KOPT-K1 (cell line): Measurements from ENCODE around the gene SLC26A8.
"Not testable (repeated sequence)": the region's sequence is repeated elsewhere in the genome, so short reads cannot be mapped to it uniquely, and the experiment has no call there.

Source experiments
- H3K27ac ChIP-seq: fragments of 200-600 bp; sonication (generic); 2 replicates; pipeline ENCODE4 v1.5.1; 2016; ENCODE audit warnings: antibody characterized with exemption, mild to moderate bottlenecking, low read depth, low read length; ENCODE audit not compliant: poor library complexity, severe bottlenecking
- H3K36me3 ChIP-seq: fragments of 200-600 bp; sonication (generic); 2 replicates; pipeline ENCODE4 v1.5.1; 2017; ENCODE audit warnings: antibody characterized with exemption, mild to moderate bottlenecking, low read length, moderate library complexity; ENCODE audit not compliant: insufficient read depth
- H3K9me3 ChIP-seq: fragments of 200-600 bp; sonication (generic); 2 replicates; pipeline ENCODE4 v1.5.1; 2017; ENCODE audit warnings: antibody characterized with exemption, low read length, mild to moderate bottlenecking; ENCODE audit not compliant: insufficient read depth, poor library complexity, severe bottlenecking

SLC26A8 gene

DNA sequence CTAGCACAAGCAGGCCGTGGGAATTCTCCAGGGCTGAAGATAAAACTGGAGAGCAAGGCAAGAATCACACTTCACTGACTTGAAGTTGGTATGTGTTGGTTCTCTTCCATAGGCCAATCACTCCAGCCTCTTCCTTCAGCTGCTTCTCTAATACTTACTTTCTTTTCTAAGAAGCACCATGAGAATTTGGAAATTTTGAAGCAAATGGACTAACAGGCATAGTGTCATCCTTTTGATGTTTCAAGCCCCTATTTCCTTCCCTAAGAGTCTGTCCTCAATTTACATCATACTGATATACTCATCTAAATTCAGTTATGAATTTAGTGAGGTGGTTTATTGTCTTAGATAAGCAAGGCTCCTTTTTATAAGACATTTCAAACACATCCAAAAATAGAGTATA lies 24.0 kb downstream of the SLC26A8 start:
- H3K36me3 ChIP-seq: no peaks in the 10 kb centered on the region
- H3K9me3 ChIP-seq: no peaks in the 10 kb centered on the region
- no peak overlapping the region for H3K27ac ChIP-seq

DNA sequence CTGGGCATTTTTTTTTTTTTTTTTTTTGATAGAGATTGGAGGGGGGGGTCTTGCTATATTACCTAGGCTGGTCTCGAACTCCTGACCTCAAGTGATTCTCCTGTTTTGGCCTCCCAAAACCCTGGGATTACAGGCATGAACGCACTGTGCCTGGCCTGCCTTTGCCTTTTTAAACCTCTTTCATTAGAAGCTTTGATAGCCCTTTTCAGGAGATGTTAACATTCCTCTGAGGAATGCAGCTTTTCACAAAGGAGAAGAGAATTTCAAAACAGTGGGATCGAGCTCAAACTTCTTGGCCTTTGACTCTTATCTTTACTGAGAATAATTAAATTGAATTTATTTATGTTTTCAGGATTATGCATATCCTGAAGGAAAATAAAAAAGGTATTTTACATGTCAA lies 31.3 kb downstream of the SLC26A8 start:
- Histone ChIP-seq H3K27ac (no peak overlapping the region), H3K9me3 (no peaks in the 10 kb centered on the region), H3K36me3 (no peaks in the 10 kb centered on the region)

DNA sequence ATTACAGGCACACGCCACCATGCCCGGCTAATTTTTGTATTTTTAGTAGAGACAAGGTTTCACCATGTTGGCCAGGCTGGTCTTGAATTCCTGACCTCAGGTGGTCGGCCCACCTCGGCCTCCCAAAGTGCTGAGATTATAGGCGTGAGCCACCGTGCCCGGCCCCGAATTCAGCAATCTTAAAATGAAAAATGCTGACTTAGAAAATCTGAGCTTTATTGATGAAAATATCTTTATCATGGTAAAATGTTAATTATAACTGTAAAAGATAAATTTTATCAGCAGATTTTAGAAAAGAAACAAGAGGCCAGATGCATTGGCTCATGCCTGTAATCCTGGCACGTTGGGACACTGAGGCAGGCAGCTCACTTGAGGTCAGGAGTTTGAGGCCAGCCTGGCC lies 36.4 kb downstream of the SLC26A8 start:
- not testable (repeated sequence) for H3K9me3 ChIP-seq, H3K36me3 ChIP-seq, H3K27ac ChIP-seq

- H3K9me3 ChIP-seq: no peaks in the 10 kb centered on the region
- H3K27ac ChIP-seq: no peak overlapping the region
- H3K36me3 ChIP-seq: no peaks in the 10 kb centered on the region
Measured at GRCh38 chr6:35984701-35985100, 39.7 kb downstream of the SLC26A8 start.

DNA sequence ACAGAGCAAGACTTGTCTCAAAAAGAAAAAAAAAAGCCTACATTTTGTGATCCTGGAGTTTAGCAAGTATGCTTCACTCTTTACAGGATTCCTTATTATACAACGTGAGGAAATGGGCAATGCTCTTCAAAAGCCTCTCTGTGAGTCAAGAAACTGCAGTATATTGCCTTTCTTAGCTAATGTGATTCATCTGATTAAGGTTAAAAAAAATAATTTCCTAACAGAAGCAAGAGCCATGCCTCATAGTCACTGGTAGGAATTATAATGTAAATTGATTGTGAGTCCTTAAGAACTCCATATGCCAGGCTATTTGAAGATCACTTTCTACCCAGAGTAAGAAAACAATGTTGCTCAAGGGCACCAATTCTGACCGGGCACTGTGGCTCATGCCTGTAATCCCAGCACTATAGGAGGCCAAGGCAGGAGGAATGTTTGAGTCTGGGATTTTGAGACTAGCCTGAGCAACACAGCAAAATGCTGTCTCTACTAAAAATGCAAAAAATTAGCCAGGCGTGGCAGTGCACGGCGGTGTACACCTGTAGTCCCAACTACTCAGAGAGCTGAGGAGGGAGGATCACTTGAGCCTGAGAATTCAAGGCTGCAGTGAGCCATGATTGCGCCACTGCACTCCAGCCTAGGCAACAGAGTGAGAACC lies 43.3 kb downstream of the SLC26A8 start:
- H3K36me3 ChIP-seq: no peaks in the 10 kb centered on the region
- no peak overlapping the region for H3K27ac ChIP-seq
- no peaks in the 10 kb centered on the region for H3K9me3 ChIP-seq

DNA sequence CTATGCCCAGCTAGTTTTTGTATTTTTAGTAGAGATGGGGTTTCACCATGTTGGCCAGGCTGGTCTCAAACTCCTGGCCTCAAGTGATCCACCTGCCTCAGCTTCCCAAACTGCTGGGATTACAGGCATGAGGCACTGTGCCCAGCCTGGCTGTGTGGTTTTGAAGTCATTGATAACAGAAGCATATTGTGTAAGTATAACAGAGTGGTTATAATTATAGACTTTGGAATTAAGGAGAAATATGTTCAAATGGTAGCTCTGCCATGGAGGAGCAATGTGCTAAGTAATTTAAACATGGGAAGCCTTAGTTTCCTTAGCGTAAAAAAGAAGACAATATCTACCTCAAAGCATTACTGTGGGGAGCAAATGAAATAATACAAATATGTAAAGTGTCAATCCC lies 44.3 kb downstream of the SLC26A8 start:
- not testable (repeated sequence) for H3K36me3 ChIP-seq, H3K9me3 ChIP-seq

DNA sequence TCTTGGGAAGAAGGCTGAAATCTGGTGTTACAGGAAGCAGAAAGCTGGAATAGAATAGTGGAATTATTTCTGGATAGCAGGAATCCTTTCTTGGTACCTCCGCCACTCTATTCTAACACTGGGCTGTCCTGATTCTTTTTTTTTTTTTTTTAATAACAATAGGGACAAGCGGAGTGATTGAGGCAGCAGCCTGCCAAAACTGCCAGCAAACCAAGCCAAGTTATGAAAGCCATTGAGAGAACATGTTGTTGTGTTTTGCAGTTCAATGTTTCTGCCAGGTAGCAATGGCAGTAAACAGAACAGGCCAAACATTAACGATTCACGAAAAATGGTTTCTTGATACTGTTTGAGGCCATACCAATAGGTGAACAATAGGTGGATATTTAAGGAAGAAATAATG lies 47.1 kb downstream of the SLC26A8 start:
- no peak overlapping the region for H3K27ac ChIP-seq
- H3K9me3 ChIP-seq: no peaks in the 10 kb centered on the region
- no peaks in the 10 kb centered on the region for H3K36me3 ChIP-seq

More for the DNA sequence above, 44.3 kb downstream of the SLC26A8 start:
- H3K27ac ChIP-seq: not testable (repeated sequence)

GRCh38 chr6:35973670-35974222 lies 50.7 kb downstream of the SLC26A8 start:
- no peaks in the 10 kb centered on the region for H3K9me3 ChIP-seq

DNA sequence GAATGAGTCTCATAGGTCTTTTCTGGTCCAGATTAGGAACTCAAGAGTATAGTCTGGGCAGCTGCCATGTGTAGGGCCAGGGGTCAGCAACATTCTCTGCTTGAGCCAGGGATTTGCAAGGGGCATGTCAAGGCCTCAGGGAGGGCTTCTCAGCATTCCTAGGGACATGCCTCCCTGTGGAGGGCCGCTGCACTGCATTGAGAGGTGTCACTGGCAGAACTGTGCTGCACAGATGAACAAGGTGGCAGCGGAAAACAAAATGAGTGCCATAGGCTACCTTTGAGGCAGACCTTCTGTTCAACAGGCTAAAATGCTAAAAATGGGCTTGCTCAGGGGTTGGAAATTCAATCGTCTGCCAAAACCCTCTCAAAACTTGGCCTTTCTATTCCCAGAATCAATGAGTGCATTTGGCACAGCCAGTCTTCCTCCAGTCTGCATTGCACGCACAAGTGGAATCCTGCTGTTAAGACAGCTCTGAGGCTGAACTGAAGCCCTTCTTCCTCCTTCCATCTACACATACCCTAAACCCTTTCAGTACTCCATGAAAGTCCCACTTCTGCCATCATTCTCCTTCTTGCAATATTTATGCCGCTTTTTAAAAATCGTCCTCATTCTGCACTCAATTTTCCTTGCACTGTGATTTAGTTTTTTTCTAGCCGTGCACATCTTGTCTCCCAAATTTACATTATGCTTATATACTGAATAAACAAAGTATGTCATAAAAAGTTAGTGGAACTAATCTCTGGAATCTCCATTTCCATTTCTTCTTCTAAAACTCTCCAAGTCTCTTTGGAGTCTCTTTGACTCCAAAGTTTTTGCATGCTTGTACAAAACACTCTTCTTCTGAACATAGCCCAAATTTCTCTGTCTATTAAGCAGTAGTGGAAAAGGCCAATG lies 51.7 kb downstream of the SLC26A8 start:
- no peaks in the 10 kb centered on the region for H3K36me3 ChIP-seq
- H3K27ac ChIP-seq: no peak overlapping the region
- no peaks in the 10 kb centered on the region for H3K9me3 ChIP-seq

More at GRCh38 chr6:35973670-35974222, 50.7 kb downstream of the SLC26A8 start:
- Histone ChIP-seq H3K36me3 (no peaks in the 10 kb centered on the region), H3K27ac (no peak overlapping the region)

DNA sequence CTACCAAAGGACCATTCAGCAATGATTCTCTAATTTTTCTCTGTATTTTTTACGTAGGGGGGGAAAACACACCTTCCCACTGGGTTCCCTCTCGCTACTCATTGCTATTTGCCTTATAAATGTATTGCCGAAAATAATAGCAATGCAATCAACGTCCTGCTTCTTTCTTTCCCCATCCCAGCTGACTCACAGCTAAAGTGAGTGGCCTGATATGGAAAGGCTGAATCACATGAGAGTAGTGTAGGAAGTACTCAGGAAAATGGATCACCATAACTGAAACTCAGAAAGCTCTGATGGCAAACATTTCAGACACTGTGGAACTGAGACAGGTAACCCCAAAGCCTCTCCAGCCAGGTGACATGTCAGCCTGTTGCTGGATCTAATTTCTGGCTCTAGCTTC lies 54.3 kb downstream of the SLC26A8 start:
- Histone ChIP-seq H3K36me3 (no peaks in the 10 kb centered on the region), H3K27ac (no peak overlapping the region), H3K9me3 (no peaks in the 10 kb centered on the region)

- Histone ChIP-seq H3K9me3 (no peaks in the 10 kb centered on the region), H3K27ac (no peak overlapping the region), H3K36me3 (no peaks in the 10 kb centered on the region)
Measured at GRCh38 chr6:35969646-35970045, 54.8 kb downstream of the SLC26A8 start.

DNA sequence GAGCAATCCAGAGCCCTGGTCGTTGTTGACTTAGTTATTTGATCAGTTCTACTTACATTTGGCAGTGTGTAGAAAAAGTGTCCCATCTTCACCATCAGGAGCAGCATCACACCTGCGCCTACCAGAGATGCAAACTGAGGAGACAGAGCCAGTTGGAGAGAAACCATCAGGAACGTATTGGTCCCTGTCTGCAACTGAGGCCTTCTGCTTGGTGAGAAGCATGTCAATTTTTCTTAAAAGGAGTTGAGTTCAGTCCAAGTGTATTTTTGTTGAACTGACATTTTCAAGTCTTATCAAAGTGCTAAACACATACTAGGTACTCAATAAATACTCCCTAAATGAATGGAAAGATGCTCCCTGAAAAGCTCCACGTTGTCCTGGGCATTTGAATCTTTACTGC lies 55.6 kb downstream of the SLC26A8 start:
- no peak overlapping the region for H3K27ac ChIP-seq
- H3K9me3 ChIP-seq: no peaks in the 10 kb centered on the region
- no peaks in the 10 kb centered on the region for H3K36me3 ChIP-seq

- H3K9me3 ChIP-seq: no peaks in the 10 kb centered on the region
- H3K27ac ChIP-seq: no peak overlapping the region
- H3K36me3 ChIP-seq: no peaks in the 10 kb centered on the region
Measured at GRCh38 chr6:35967076-35967774, 57.2 kb downstream of the SLC26A8 start.

DNA sequence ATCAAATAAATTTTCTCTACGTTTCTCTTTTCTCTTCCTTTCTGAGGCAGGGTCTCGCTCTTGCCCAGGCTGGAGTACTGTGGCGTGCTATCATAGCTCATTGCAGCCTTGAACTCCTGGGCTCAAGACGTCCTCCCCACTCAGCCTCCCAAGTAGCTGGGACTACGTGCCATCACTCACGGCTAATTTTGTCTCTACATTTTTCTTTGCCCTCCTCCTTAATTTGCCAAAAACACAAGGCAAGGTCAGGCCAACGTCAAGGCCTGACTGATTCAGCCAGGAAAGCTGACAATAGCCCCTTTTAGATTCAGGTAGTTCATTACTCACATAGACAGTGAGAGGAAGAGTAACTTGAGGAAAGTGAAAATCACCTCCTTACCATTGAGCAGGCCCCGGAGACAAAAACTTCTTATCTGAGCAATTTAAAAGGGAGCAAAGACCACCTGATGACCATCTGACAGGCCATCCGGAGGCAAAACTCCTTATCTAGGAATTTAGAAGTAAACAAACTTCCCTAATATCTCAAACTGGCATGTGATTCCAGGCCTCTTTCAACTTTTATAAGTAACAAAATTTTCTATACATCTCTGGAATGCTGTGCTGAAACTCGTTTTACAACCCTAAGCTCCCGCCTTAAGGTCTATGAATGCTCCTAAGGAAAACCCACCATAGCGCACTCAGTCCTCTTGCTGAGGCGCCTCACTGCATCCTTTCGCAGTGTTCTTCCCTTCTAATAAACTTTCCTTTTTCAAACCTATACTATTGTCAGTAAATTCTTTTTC lies 61.5 kb downstream of the SLC26A8 start:
- Histone ChIP-seq H3K27ac (no peak overlapping the region), H3K9me3 (no peaks in the 10 kb centered on the region), H3K36me3 (no peaks in the 10 kb centered on the region)
